Keratinocyte (primary cell): ENCODE measurements around the gene COX4I2. TPM values are rescaled to one million over a fixed set of nuclear protein-coding genes. Genes with fewer than 3 reads are reported as not detected.
"Not testable (repeated sequence)": the region's sequence is repeated elsewhere in the genome, so short reads cannot be mapped to it uniquely, and the experiment has no call there.

Experiments
- DNase-seq: peaks from one replicate; pipeline ENCODE4 v3.0.0-alpha.2; 2011; ENCODE audit warnings: low read depth, missing footprints, low spot score
- FAIRE-seq: peaks from 2 replicates; lab custom pipeline; 2011; peaks lifted over from hg19 to GRCh38; lab: Jason Lieb, UNC
- H2AFZ ChIP-seq: 2 replicates; pipeline ENCODE4 v1.6.0; 2012; ENCODE audit warnings: low read length, control low read depth, inconsistent platforms; ENCODE audit not compliant: control insufficient read depth
- H3K27ac ChIP-seq: 2 replicates; pipeline ENCODE4 v1.5.1; 2011; ENCODE audit warnings: low read length; ENCODE audit not compliant: control insufficient read depth, insufficient read depth
- H3K27me3 ChIP-seq: 3 replicates; pipeline ENCODE4 v1.6.0; 2011; ENCODE audit warnings: low read length; ENCODE audit not compliant: control insufficient read depth, insufficient read depth; ENCODE audit errors: extremely low read depth
- H3K36me3 ChIP-seq, 2 experiments: 2 replicates in 1 of 2; 3 replicates in 1 of 2; pipeline ENCODE4 v1.5.1; 2011; ENCODE audit warnings: low read length in 2 of 2, mild to moderate bottlenecking in 1 of 2; ENCODE audit not compliant: control insufficient read depth in 2 of 2, insufficient read depth in 2 of 2; ENCODE audit errors: extremely low read depth in 1 of 2
- H3K4me1 ChIP-seq: 3 replicates; pipeline ENCODE4 v1.5.1; 2011; ENCODE audit warnings: low read length; ENCODE audit not compliant: control insufficient read depth, insufficient read depth; ENCODE audit errors: extremely low read depth
- H3K4me2 ChIP-seq: 3 replicates; pipeline ENCODE4 v1.6.0; 2011; ENCODE audit warnings: low read depth, low read length; ENCODE audit not compliant: control insufficient read depth, insufficient read depth; ENCODE audit errors: extremely low read depth
- H3K4me3 ChIP-seq, 3 experiments: fragments of 200-600 bp in 1 of 3; sonication (generic) in 1 of 3; 2 replicates in 2 of 3; 3 replicates in 1 of 3; pipeline ENCODE4 v1.5.1; 2011 to 2016; ENCODE audit warnings: low read length in 3 of 3, mild to moderate bottlenecking in 3 of 3, control low read depth in 2 of 3, inconsistent platforms in 1 of 3, low read depth in 1 of 3, mixed read lengths in 1 of 3, mixed run types in 1 of 3, moderate library complexity in 1 of 3; ENCODE audit not compliant: control insufficient read depth in 2 of 3, insufficient read depth in 2 of 3; ENCODE audit errors: extremely low read depth in 1 of 3
- H3K79me2 ChIP-seq: 2 replicates; pipeline ENCODE4 v1.6.0; 2012; ENCODE audit warnings: low read length; ENCODE audit not compliant: control insufficient read depth, insufficient read depth
- H3K9ac ChIP-seq: 3 replicates; pipeline ENCODE4 v1.6.0; 2011; ENCODE audit warnings: low read length; ENCODE audit not compliant: control insufficient read depth, insufficient read depth; ENCODE audit errors: extremely low read depth
- H3K9me1 ChIP-seq: 3 replicates; pipeline ENCODE4 v1.6.0; 2011; ENCODE audit warnings: low read length; ENCODE audit not compliant: control insufficient read depth, insufficient read depth; ENCODE audit errors: extremely low read depth
- H3K9me3 ChIP-seq: 2 replicates; pipeline ENCODE4 v1.5.1; 2012; ENCODE audit warnings: low read depth, low read length; ENCODE audit not compliant: control insufficient read depth
- H4K20me1 ChIP-seq: 3 replicates; pipeline ENCODE4 v1.6.0; 2011; ENCODE audit warnings: low read length; ENCODE audit not compliant: control insufficient read depth, insufficient read depth; ENCODE audit errors: extremely low read depth
- EZH2 ChIP-seq: IDR thresholded peaks from one replicate; pipeline ENCODE4 v1.6.1; 2012; ENCODE audit warnings: inconsistent platforms, mild to moderate bottlenecking, low read length, moderate library complexity
- dilution Hi-C: fragments of 300-500 bp; cut with MboI; formaldehyde crosslinking; loops from one replicate; pipeline ENCODE4 v1.7.0; 2020; ENCODE audit warnings: low sequenced_read_pairs; ENCODE audit not compliant: extremely low pct_ligation_motif_present
- polyA plus RNA-seq, 5 experiments: library from polyadenylated mRNA; depleted of rRNA in 3 of 5; stranded (reverse) in 3 of 5; stranded (forward) in 1 of 5; unstranded in 1 of 5; fragments of >200 nt; gene quantifications; 1 replicate in 1 of 5; 2 replicates in 3 of 5; 3 replicates in 1 of 5; pipeline versions ENCODE4 v1.2.1 to v1.2.3, GENCODE V29; 2011 to 2012; ENCODE audit warnings: missing spikeins in 2 of 5, low read depth in 1 of 5, low replicate concordance in 1 of 5
- TF ChIP-seq, protein P1 (sequence below), 3 experiments: IDR thresholded peaks in 1 of 3; conservative IDR thresholded peaks in 1 of 3; optimal IDR thresholded peaks in 1 of 3; 2 replicates in 2 of 3; 3 replicates in 1 of 3; pipeline versions ENCODE3 to v1.5.1; 2011; ENCODE audit warnings: low read length in 3 of 3, mild to moderate bottlenecking in 3 of 3, moderate library complexity in 2 of 3, control low read depth in 1 of 3, inconsistent platforms in 1 of 3; ENCODE audit not compliant: insufficient read depth in 2 of 3; ENCODE audit errors: extremely low read depth in 1 of 3

COX4I2 gene
- polyA plus RNA-seq, 1 donor (not counting 4 experiments of a cell fraction or from before 2014, with no cell fraction given), result not detected

DNA sequence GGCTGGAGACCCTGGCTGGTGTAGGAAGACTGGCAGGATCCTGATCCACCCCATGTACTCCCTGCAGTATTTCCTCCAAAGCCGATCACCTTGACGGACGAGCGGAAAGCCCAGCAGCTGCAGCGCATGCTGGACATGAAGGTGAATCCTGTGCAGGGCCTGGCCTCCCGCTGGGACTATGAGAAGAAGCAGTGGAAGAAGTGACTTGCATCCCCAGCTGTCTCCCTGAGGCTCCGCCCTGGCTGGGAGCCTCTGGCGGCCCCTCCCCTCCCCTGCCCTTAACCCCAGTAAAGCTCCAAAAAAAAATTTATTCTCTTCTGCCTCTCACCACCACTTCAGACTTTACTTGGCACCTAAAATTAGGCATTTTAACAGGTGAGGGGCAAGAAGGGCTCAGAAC, 7.0 kb downstream of the COX4I2 start:
- H3K4me2 ChIP-seq, result no peak overlapping the region
- TF ChIP-seq, protein P1, sequence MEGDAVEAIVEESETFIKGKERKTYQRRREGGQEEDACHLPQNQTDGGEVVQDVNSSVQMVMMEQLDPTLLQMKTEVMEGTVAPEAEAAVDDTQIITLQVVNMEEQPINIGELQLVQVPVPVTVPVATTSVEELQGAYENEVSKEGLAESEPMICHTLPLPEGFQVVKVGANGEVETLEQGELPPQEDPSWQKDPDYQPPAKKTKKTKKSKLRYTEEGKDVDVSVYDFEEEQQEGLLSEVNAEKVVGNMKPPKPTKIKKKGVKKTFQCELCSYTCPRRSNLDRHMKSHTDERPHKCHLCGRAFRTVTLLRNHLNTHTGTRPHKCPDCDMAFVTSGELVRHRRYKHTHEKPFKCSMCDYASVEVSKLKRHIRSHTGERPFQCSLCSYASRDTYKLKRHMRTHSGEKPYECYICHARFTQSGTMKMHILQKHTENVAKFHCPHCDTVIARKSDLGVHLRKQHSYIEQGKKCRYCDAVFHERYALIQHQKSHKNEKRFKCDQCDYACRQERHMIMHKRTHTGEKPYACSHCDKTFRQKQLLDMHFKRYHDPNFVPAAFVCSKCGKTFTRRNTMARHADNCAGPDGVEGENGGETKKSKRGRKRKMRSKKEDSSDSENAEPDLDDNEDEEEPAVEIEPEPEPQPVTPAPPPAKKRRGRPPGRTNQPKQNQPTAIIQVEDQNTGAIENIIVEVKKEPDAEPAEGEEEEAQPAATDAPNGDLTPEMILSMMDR (optimal IDR thresholded peaks at IDR 0.05 in 1 of 3, IDR thresholded peaks at IDR 0.05 in 1 of 3, conservative IDR thresholded peaks at IDR 0.05 in 1 of 3; ENCODE audit: extremely low read depth in 1 of 3, insufficient read depth in 2 of 3, low read length in 3 of 3), result no peak
- no peak for TF ChIP-seq EZH2
- dilution Hi-C loops, result no loop called here
- H3K79me2 ChIP-seq, result no peaks in the 10 kb centered on the region
- no peak overlapping the region for H3K27ac ChIP-seq
- no peaks in the 10 kb centered on the region for H3K4me1 ChIP-seq
- H2AFZ ChIP-seq, result no peak overlapping the region
- H3K27me3 ChIP-seq, result no peaks in the 10 kb centered on the region
- no peaks in the 10 kb centered on the region for H3K36me3 ChIP-seq
- no peak overlapping the region for H3K4me3 ChIP-seq
- no peaks in the 10 kb centered on the region for H3K9me1 ChIP-seq
- no peak for DNase-seq
- no peak for FAIRE-seq
- H3K9ac ChIP-seq, result no peak overlapping the region
- H4K20me1 ChIP-seq, result no peaks in the 10 kb centered on the region
- H3K9me3 ChIP-seq, result no peaks in the 10 kb centered on the region

DNA sequence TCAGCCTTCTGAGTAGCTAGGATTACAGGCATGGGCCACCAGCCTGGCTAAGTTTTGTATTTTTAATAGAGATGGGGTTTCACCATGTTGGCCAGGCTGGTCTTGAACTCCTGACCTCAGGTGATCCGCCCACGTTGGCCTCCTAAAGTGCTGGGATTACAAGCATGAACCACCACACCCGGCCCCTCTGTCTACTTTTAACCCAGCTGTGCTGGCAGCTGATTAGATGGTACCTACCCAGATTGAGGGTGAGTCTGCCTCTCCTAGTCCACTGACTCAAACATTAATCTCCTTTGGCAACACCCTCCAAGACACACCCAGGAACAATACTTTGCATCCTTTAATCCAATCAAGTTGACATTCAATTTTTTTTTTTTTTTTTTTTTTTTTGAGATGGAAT, 10.4 kb downstream of the COX4I2 start:
- H3K4me3 ChIP-seq, H3K79me2 ChIP-seq, dilution Hi-C loops, FAIRE-seq, H3K9me1 ChIP-seq, H3K9me3 ChIP-seq, H4K20me1 ChIP-seq, H3K9ac ChIP-seq, H2AFZ ChIP-seq, H3K4me1 ChIP-seq, DNase-seq, H3K36me3 ChIP-seq, H3K27me3 ChIP-seq, H3K4me2 ChIP-seq, H3K27ac ChIP-seq: not testable (repeated sequence)

DNA sequence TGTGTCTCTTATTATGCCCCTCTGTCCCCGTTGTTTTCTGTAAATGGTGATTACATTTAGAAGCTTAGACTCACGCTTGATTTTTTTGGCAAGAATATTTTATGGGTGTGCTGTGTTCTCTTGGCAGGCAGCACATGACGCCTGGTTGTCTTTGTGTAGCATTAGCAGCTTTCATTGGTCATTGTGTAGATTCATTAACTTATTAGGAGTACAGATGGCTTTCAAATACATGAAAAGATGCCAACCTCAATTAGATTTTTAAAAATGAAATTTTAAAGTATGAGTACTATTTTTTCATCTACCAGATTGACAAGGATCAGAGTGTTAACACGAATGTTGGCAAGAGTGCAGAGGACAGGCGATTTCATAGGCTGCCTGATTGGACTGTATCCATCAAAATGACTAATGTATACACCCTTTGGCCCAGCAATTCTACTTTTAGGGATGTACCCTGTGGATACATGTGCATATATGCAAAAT, 15.2 kb downstream of the COX4I2 start:
- Histone ChIP-seq H3K4me1 (no peaks in the 10 kb centered on the region), H3K36me3 (no peaks in the 10 kb centered on the region), H3K27ac (no peak overlapping the region), H3K9me3 (no peaks in the 10 kb centered on the region), H3K79me2 (no peaks in the 10 kb centered on the region), H2AFZ (no peak overlapping the region), H3K27me3 (no peaks in the 10 kb centered on the region), H3K4me2 (peak overlapping the region; percentile 30), H3K4me3 (no peak overlapping the region), H4K20me1 (no peaks in the 10 kb centered on the region), H3K9me1 (no peaks in the 10 kb centered on the region), H3K9ac (no peak overlapping the region)
- dilution Hi-C loops, result no loop called here
- FAIRE-seq (no peak), DNase-seq (no peak)
- TF ChIP-seq, protein P1 (optimal IDR thresholded peaks at IDR 0.05 in 1 of 3, IDR thresholded peaks at IDR 0.05 in 1 of 3, conservative IDR thresholded peaks at IDR 0.05 in 1 of 3; ENCODE audit: extremely low read depth in 1 of 3, insufficient read depth in 2 of 3, low read length in 3 of 3), result no peak
- no peak for TF ChIP-seq EZH2
